Esophagus muscularis mucosa (tissue), 4 donors: ENCODE measurements around the gene TMEM114. TPM values are rescaled to one million over a fixed set of nuclear protein-coding genes. Genes with fewer than 3 reads are reported as not detected.

ENCODE experiments used
- DNase-seq: peaks from one replicate; pipeline ENCODE4 v3.0.0-alpha.2; 2017; ENCODE audit errors: extremely low spot score
- H3K27ac ChIP-seq, 4 donors: fragments of 200-600 bp; sonication (generic); replicated peaks in 1 of 4; 1 replicate in 3 of 4; 2 replicates in 1 of 4; pipeline ENCODE4 v1.5.1; 2016 to 2019; ENCODE audit warnings: mild to moderate bottlenecking in 1 of 4
- H3K27me3 ChIP-seq, 4 donors: fragments of 200-600 bp; sonication (generic); one replicate each; pipeline versions ENCODE4 v1.5.1 to v1.6.0; 2016 to 2019
- H3K36me3 ChIP-seq, 4 donors: fragments of 200-600 bp; sonication (generic); one replicate each; pipeline ENCODE4 v1.5.1; 2016 to 2019
- H3K4me1 ChIP-seq, 4 donors: fragments of 200-600 bp; sonication (generic); one replicate each; pipeline ENCODE4 v1.5.1; 2016 to 2019
- H3K4me3 ChIP-seq, 4 donors: fragments of 200-600 bp; sonication (generic); 1 replicate in 2 of 4; 2 replicates in 2 of 4; pipeline ENCODE4 v1.5.1; 2016 to 2019; ENCODE audit warnings: mild to moderate bottlenecking in 4 of 4, moderate library complexity in 1 of 4
- H3K9me3 ChIP-seq, 4 donors: fragments of 200-600 bp; sonication (generic); 1 replicate in 3 of 4; 2 replicates in 1 of 4; pipeline ENCODE4 v1.5.1; 2016 to 2019
- EP300 ChIP-seq: sonication (generic); formaldehyde crosslinking; IDR thresholded peaks from one replicate; pipeline ENCODE4 v1.6.1; 2017; ENCODE audit warnings: antibody characterized with exemption
- POLR2A ChIP-seq: fragments of 450-650 bp; IDR thresholded peaks from one replicate; pipeline ENCODE4 v1.6.1; 2017; ENCODE audit warnings: antibody characterized with exemption, moderate library complexity, mild to moderate bottlenecking, low read depth
- POLR2AphosphoS5 ChIP-seq, 2 donors: sonication (generic); formaldehyde crosslinking; IDR thresholded peaks; one replicate each; pipeline ENCODE4 v1.6.1; 2017; ENCODE audit warnings: antibody characterized with exemption in 2 of 2
- WGBS: methylation state at CpG from one replicate; pipeline ENCODE4 v1.1.5; 2018; 5-methylcytosine and 5-hydroxymethylcytosine counted together
- intact Hi-C: fragments of 100-400 bp; cut with DNase I; formaldehyde crosslinking; loops from one replicate; pipeline ENCODE4 v1.15.1; 2023
- total RNA-seq, 4 donors: library from RNA; depleted of rRNA; stranded (reverse); fragments of >200 nt; gene quantifications; one replicate each; pipeline versions ENCODE4 v1.1.0 to v1.2.1, GENCODE V29; 2016
- TF ChIP-seq, protein P1 (sequence below), 3 experiments: fragments of 200-600 bp in 2 of 3; fragments of 450-650 bp in 1 of 3; sonication (generic) in 2 of 3; IDR thresholded peaks; one replicate each; pipeline ENCODE4 v1.5.1; 2017 to 2019; ENCODE audit warnings: antibody characterized with exemption in 3 of 3, mild to moderate bottlenecking in 2 of 3, moderate library complexity in 1 of 3

The TMEM114 gene
- total RNA-seq, 4 donors from 2014 or later = not detected

- no peak overlapping the region for H3K27ac ChIP-seq
- H3K36me3 ChIP-seq = no peaks in the 10 kb centered on the region
- H3K9me3 ChIP-seq = no peaks in the 10 kb centered on the region
- H3K4me1 ChIP-seq = no peaks in the 10 kb centered on the region
- no peak for DNase-seq
- no peak for TF ChIP-seq EP300
- no peak for TF ChIP-seq POLR2AphosphoS5 (IDR thresholded peaks at IDR 0.05)
- no peak for TF ChIP-seq POLR2A
- TF ChIP-seq, protein P1, sequence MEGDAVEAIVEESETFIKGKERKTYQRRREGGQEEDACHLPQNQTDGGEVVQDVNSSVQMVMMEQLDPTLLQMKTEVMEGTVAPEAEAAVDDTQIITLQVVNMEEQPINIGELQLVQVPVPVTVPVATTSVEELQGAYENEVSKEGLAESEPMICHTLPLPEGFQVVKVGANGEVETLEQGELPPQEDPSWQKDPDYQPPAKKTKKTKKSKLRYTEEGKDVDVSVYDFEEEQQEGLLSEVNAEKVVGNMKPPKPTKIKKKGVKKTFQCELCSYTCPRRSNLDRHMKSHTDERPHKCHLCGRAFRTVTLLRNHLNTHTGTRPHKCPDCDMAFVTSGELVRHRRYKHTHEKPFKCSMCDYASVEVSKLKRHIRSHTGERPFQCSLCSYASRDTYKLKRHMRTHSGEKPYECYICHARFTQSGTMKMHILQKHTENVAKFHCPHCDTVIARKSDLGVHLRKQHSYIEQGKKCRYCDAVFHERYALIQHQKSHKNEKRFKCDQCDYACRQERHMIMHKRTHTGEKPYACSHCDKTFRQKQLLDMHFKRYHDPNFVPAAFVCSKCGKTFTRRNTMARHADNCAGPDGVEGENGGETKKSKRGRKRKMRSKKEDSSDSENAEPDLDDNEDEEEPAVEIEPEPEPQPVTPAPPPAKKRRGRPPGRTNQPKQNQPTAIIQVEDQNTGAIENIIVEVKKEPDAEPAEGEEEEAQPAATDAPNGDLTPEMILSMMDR (IDR thresholded peaks at IDR 0.05) = no peak
- no peak overlapping the region for H3K4me3 ChIP-seq
- peaks cover 0 to 38% (median 2%) of the 10 kb centered on the region in 4 donors for H3K27me3 ChIP-seq
- 91% methylated on average over 9 of the region's 9 CpGs for WGBS
- intact Hi-C loops = no loop called here
These were observed 10.8 kb downstream of the TMEM114 start for GRCh38 chr16:8579559-8579958.

- Histone ChIP-seq H3K36me3 (no peaks in the 10 kb centered on the region), H3K27ac (no peak overlapping the region), H3K27me3 (peaks cover 0 to 41% (median 6%) of the 10 kb centered on the region in 4 donors), H3K9me3 (no peaks in the 10 kb centered on the region), H3K4me3 (no peak overlapping the region), H3K4me1 (no peaks in the 10 kb centered on the region)
- intact Hi-C loops = no loop called here
- WGBS = 75% methylated on average over 10 of the region's 10 CpGs
- DNase-seq = no peak
- TF ChIP-seq POLR2A = no peak
- TF ChIP-seq POLR2AphosphoS5 (IDR thresholded peaks at IDR 0.05) = no peak
- no peak for TF ChIP-seq EP300
- TF ChIP-seq, protein P1 (IDR thresholded peaks at IDR 0.05) = no peak
These were observed 12.5 kb downstream of the TMEM114 start for GRCh38 chr16:8577678-8578304.

GRCh38 chr16:8576141-8577004 lies 13.9 kb downstream of the TMEM114 start:
- Histone ChIP-seq H3K27me3 (peaks cover 0 to 45% (median 6%) of the 10 kb centered on the region in 4 donors), H3K4me3 (no peak overlapping the region), H3K27ac (no peak overlapping the region), H3K9me3 (no peaks in the 10 kb centered on the region), H3K4me1 (peaks cover 2 to 7% (median 5%) of the 10 kb centered on the region in 4 donors), H3K36me3 (no peaks in the 10 kb centered on the region)
- DNase-seq = no peak
- TF ChIP-seq, protein P1 (IDR thresholded peaks at IDR 0.05) = no peak
- TF ChIP-seq POLR2A = no peak
- TF ChIP-seq EP300 = no peak
- no peak for TF ChIP-seq POLR2AphosphoS5 (IDR thresholded peaks at IDR 0.05)
- WGBS = 86% methylated on average over 4 of the region's 4 CpGs
- intact Hi-C loops = no loop called here

GRCh38 chr16:8575399-8575798 lies 14.9 kb downstream of the TMEM114 start:
- peaks cover 6 to 17% (median 14%) of the 10 kb centered on the region in 4 donors for H3K4me1 ChIP-seq
- peaks cover 0 to 45% (median 6%) of the 10 kb centered on the region in 4 donors for H3K27me3 ChIP-seq
- no peaks in the 10 kb centered on the region for H3K36me3 ChIP-seq
- intact Hi-C loops = no loop called here
- no peak overlapping the region for H3K27ac ChIP-seq
- no peak overlapping the region for H3K4me3 ChIP-seq
- H3K9me3 ChIP-seq = no peaks in the 10 kb centered on the region
- no peak for DNase-seq
- no peak for TF ChIP-seq POLR2AphosphoS5 (IDR thresholded peaks at IDR 0.05)
- TF ChIP-seq, protein P1 (IDR thresholded peaks at IDR 0.05) = no peak
- no peak for TF ChIP-seq EP300
- no peak for TF ChIP-seq POLR2A
- WGBS = 74% methylated on average over 2 of the region's 2 CpGs
